ENCODE data around the gene GPN1.

GRCh38 chr2:27636766-27637165, 7.9 kb downstream of the GPN1 start:
- no peak for TF ChIP-seq CTCF (conservative IDR thresholded peaks at IDR 0.05)
- no peak for TF ChIP-seq EZH2 (IDR thresholded peaks at IDR 0.05; ENCODE audit: low read depth)
